HG03095 (cell line): ENCODE data around the gene CARNS1.
"Not testable (repeated sequence)": the region's sequence is repeated elsewhere in the genome, so short reads cannot be mapped to it uniquely, and the experiment has no call there.

Experiments
- ATAC-seq: cut with Tn5 transposase; IDR thresholded peaks from one replicate; pipeline ENCODE4 v1.9.1; 2021; ENCODE audit warnings: moderate library complexity; ENCODE audit not compliant: unreplicated experiment

Gene CARNS1

GRCh38 chr11:67396587-67397389 lies 18.7 kb upstream of the CARNS1 start:
- ATAC-seq = no peak

GRCh38 chr11:67397536-67397935 lies 17.9 kb upstream of the CARNS1 start:
- ATAC-seq = no peak

- no peak for ATAC-seq
Observed at GRCh38 chr11:67397986-67398660, 17.4 kb upstream of the CARNS1 start.

GRCh38 chr11:67398661-67399563 lies 16.6 kb upstream of the CARNS1 start:
- no peak for ATAC-seq

- no peak for ATAC-seq
Observed at GRCh38 chr11:67400251-67400941, 15.1 kb upstream of the CARNS1 start.

- peak; percentile 3 for ATAC-seq
Observed at GRCh38 chr11:67400942-67401494, 14.5 kb upstream of the CARNS1 start.

- peak; percentile 46 for ATAC-seq
Observed at GRCh38 chr11:67401495-67402191, 13.8 kb upstream of the CARNS1 start, which contains the start of gene PPP1CA. Gene PPP1CA, minus strand, starts transcription at chr11:67401858. Its CDS starts 76 bp downstream, at chr11:67401782.

- ATAC-seq = not testable (repeated sequence)
Observed at GRCh38 chr11:67402192-67402839, 13.2 kb upstream of the CARNS1 start.

- ATAC-seq = not testable (repeated sequence)
Observed at GRCh38 chr11:67403085-67403484, 12.4 kb upstream of the CARNS1 start.

- no peak for ATAC-seq
Observed at GRCh38 chr11:67404515-67405195, 10.8 kb upstream of the CARNS1 start.

- ATAC-seq = no peak
Observed at GRCh38 chr11:67405196-67405567, 10.3 kb upstream of the CARNS1 start.

GRCh38 chr11:67405688-67406339 lies 9.7 kb upstream of the CARNS1 start:
- no peak for ATAC-seq

GRCh38 chr11:67406420-67406968 lies 9.0 kb upstream of the CARNS1 start:
- ATAC-seq = no peak

- no peak for ATAC-seq
Observed at GRCh38 chr11:67406969-67407687, 8.3 kb upstream of the CARNS1 start.

- ATAC-seq = no peak
Observed at GRCh38 chr11:67407688-67408163, 7.8 kb upstream of the CARNS1 start.

GRCh38 chr11:67408437-67409200 lies 6.9 kb upstream of the CARNS1 start:
- no peak for ATAC-seq
